K562 (cell line): ENCODE results near the gene RAB3C. TPM values are rescaled to one million over a fixed set of nuclear protein-coding genes. Genes with fewer than 3 reads are reported as not detected.

ENCODE experiments used
- GMEB1 ChIP-seq: fragments of 250-450 bp; sonication (Bioruptor Pico); IDR thresholded peaks from 2 replicates; pipeline ENCODE4 v1.4.0; 2020; ENCODE audit warnings: mild to moderate bottlenecking
- PPARD ChIP-seq: fragments of 250-450 bp; sonication (Bioruptor Pico); IDR thresholded peaks from 2 replicates; pipeline ENCODE4 v1.8.0; 2022; ENCODE audit warnings: inconsistent platforms, mild to moderate bottlenecking, moderate library complexity
- TAF9B ChIP-seq: fragments of 450-650 bp; IDR thresholded peaks from 2 replicates; pipeline ENCODE4 v1.6.1; 2018; ENCODE audit warnings: mild to moderate bottlenecking; ENCODE audit not compliant: partially characterized antibody
- ZBTB40 ChIP-seq, 2 experiments: fragments of 450-650 bp in 1 of 2; sonication (generic) in 1 of 2; formaldehyde crosslinking in 1 of 2; IDR thresholded peaks; 2 replicates each; pipeline versions ENCODE4 v1.7.1 to v1.9.0; 2016 to 2022; ENCODE audit warnings: inconsistent platforms in 1 of 2, mild to moderate bottlenecking in 1 of 2, missing genetic modification reagents in 1 of 2
- polyA plus RNA-seq, 8 experiments: library from polyadenylated mRNA; depleted of rRNA in 4 of 8; stranded (reverse) in 5 of 8; unstranded in 3 of 8; fragments of >200 nt; fragmentation: Nextera tagmentation in 2 of 8; fragmentation: Illumina TruSeq in 1 of 8; extraction: Ambion mirVana in 2 of 8; extraction: Trizol in 1 of 8; gene quantifications; 2 replicates each; pipeline versions ENCODE4 v1.2.1 to v1.2.3, GENCODE V29; 2011 to 2014; ENCODE audit warnings: inconsistent platforms in 1 of 8, missing spikeins in 1 of 8
- total RNA-seq, 7 experiments: library from RNA; depleted of rRNA in 6 of 7; stranded (reverse); fragments of >200 nt in 6 of 7; fragmentation: Illumina TruSeq in 2 of 7; extraction: Trizol in 2 of 7; gene quantifications; 2 replicates each; pipeline versions ENCODE4 v1.2.1 to v1.2.3, GENCODE V29; 2011 to 2021; ENCODE audit warnings: low replicate concordance in 1 of 7

Gene RAB3C
- total and polyA plus RNA-seq, 9 of the 15 experiments (the other 6 are each of a cell fraction or from before 2014, with no cell fraction given), result not detected

- TF ChIP-seq ZBTB40 (IDR thresholded peaks at IDR 0.05) (no peak), ZBTB40 (CRISPR knock-in tag; IDR thresholded peaks at IDR 0.05) (no peak), GMEB1 (CRISPR knock-in tag) (no peak), TAF9B (no peak), PPARD (CRISPR knock-in tag) (no peak)
- TF ChIP-seq, all 486 proteins: peak for 0
These were observed 193.7 kb downstream of the RAB3C start (continued) for GRCh38 chr5:58776559-58776958.
